Measurements from ENCODE around the gene TXNRD2. TPM values are rescaled to one million over a fixed set of nuclear protein-coding genes. Genes with fewer than 3 reads are reported as not detected.

The TXNRD2 gene
- total and polyA plus RNA-seq, 2 of the 4 experiments (the other 2 are of a cell fraction) = 15.6 to 25.7 TPM

- Histone ChIP-seq H2BK120ac (ENCODE audit: low read depth, low read length) (no peak overlapping the region), H3K56ac (ENCODE audit: extremely low read depth, insufficient read depth, low read length) (no peak overlapping the region), H2BK15ac (ENCODE audit: low read depth, low read length) (no peak overlapping the region), H3K4me3 (ENCODE audit: insufficient read depth, low read depth, low read length) (no peak overlapping the region), H4K8ac (ENCODE audit: low read depth in 2 of 2, low read length in 2 of 2) (no peak overlapping the region), H3K79me1 (ENCODE audit: low read depth in 1 of 2, low read length in 2 of 2) (peaks cover 6 to 14% of the 10 kb centered on the region in 2 experiments; a peak in 3 of 4 replicates), H2BK5ac (ENCODE audit: low read depth, low read length, poor library complexity, severe bottlenecking) (no peak overlapping the region), H3K14ac (replicated peaks; ENCODE audit: low read depth, low read length) (no peak overlapping the region), H3K36me3 (ENCODE audit: control insufficient read depth, insufficient read depth, low read length) (peaks cover 6% of the 10 kb centered on the region; the same call in 1 of the 2 replicates), H3K9me1 (ENCODE audit: insufficient read depth, low read length) (peaks cover 12% of the 10 kb centered on the region; the same call in 1 of the 2 replicates), H2AK9ac (replicated peaks; ENCODE audit: low read depth, low read length, poor library complexity) (no peak overlapping the region), H3K18ac (ENCODE audit: low read depth, low read length) (no peak overlapping the region), H3K9ac (ENCODE audit: low read depth, low read length) (no peak overlapping the region), H3K27ac (ENCODE audit: insufficient read depth, low read length) (no peak overlapping the region), H3K23ac (ENCODE audit: low read depth, low read length) (no peak overlapping the region), H4K91ac (ENCODE audit: insufficient read depth, low read depth, low read length) (no peak overlapping the region), H3K9me3 (ENCODE audit: control insufficient read depth, insufficient read depth, low read length) (no peaks in the 10 kb centered on the region), H4K20me1 (ENCODE audit: insufficient read depth, low read length) (no peaks in the 10 kb centered on the region), H3K4me1 (ENCODE audit: control insufficient read depth, insufficient read depth, low read length) (no peaks in the 10 kb centered on the region), H2BK20ac (ENCODE audit: low read depth, low read length) (no peak overlapping the region), H3K27me3 (ENCODE audit: control insufficient read depth, insufficient read depth, low read length) (no peaks in the 10 kb centered on the region), H2AFZ (replicated peaks; ENCODE audit: low read length, poor library complexity) (no peak overlapping the region), H4K5ac (ENCODE audit: low read depth, low read length) (no peak overlapping the region), H2AK5ac (ENCODE audit: low read depth, low read length) (no peak overlapping the region), H3K4me2 (ENCODE audit: low read depth, low read length) (no peak overlapping the region), H3K4ac (ENCODE audit: low read depth, low read length) (no peak overlapping the region)
- DNase-seq = no peak
- TF ChIP-seq CEBPB (IDR thresholded peaks at IDR 0.05; ENCODE audit: low read depth, low read length) = no peak
- no peak for TF ChIP-seq RCOR1 (IDR thresholded peaks at IDR 0.05; ENCODE audit: insufficient replicate concordance, low read length)
- no peak for TF ChIP-seq ELK1 (IDR thresholded peaks at IDR 0.05; ENCODE audit: borderline replicate concordance, low read depth, low read length)
- no peak for TF ChIP-seq MXI1 (IDR thresholded peaks at IDR 0.05; ENCODE audit: borderline replicate concordance, low read depth, low read length)
- no peak for TF ChIP-seq RFX5 (IDR thresholded peaks at IDR 0.05; ENCODE audit: low read depth, low read length)
- no peak for TF ChIP-seq RAD21 (IDR thresholded peaks at IDR 0.05; ENCODE audit: low read length)
- TF ChIP-seq FOS (IDR thresholded peaks at IDR 0.05; ENCODE audit: low read depth, low read length) = no peak
- no peak for TF ChIP-seq BHLHE40 (IDR thresholded peaks at IDR 0.05; ENCODE audit: low read depth, low read length)
- no peak for TF ChIP-seq SMC3 (IDR thresholded peaks at IDR 0.05; ENCODE audit: low read depth, low read length)
- TF ChIP-seq, protein P1, sequence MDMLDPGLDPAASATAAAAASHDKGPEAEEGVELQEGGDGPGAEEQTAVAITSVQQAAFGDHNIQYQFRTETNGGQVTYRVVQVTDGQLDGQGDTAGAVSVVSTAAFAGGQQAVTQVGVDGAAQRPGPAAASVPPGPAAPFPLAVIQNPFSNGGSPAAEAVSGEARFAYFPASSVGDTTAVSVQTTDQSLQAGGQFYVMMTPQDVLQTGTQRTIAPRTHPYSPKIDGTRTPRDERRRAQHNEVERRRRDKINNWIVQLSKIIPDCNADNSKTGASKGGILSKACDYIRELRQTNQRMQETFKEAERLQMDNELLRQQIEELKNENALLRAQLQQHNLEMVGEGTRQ (IDR thresholded peaks at IDR 0.05; ENCODE audit: low read depth, low read length) = no peak
- intact Hi-C loops (cut with micrococcal nuclease) = no loop called here
- no TSS peak for BruUV-seq (replicated peaks)
- WGBS, 2 experiments (ENCODE audit: extremely low coverage in 2 of 2, insufficient read length in 1 of 2) = 87% methylated on average over 5 of the region's 12 CpGs; no CpG with 5 or more reads in 1 of the 2 experiments
- ChIA-PET POLR2A (ENCODE audit: unreplicated experiment) (no interaction called here), CTCF (no interaction called here)
- dilution Hi-C loops (cut with HindIII; ENCODE audit: low sequenced_read_pairs, unreplicated experiment) = no loop called here
- ATAC-seq (ENCODE audit: low read depth) = no peak
- in situ Hi-C loops (cut with MboI; ENCODE audit: low sequenced_read_pairs) = no loop called here
These were observed 17.6 kb downstream of the TXNRD2 start for GRCh38 chr22:19923914-19924513.

Data from IMR-90 (cell line).